ENCODE data around the gene UTP4. TPM values are rescaled to one million over a fixed set of nuclear protein-coding genes. Genes with fewer than 3 reads are reported as not detected.

Gene UTP4
- total and polyA plus RNA-seq, 2 of the 8 experiments (the other 6 are each of a cell fraction or from before 2014, with no cell fraction given): 101 to 118 TPM

DNA sequence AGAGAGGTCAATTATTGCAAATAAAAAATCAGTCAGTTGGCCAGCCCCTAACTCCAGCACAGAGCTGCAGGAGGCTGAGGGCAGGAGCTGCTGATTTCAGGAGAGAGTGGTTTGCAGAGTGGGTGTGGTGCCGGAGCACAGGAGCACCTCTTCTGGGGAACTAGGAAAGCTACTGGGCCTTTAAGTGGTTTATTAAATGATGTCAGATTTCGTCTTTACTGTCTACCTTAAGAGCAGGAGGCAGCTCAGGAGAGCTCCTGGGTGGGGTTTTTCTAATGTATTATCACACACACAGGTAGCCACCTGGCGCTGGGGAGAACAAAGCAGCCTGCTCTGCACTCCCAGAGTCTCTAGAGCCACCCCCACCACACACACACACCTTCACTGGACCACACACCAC lies 38.5 kb upstream of the UTP4 start (continued):
- no peak for TF ChIP-seq CBX5 (IDR thresholded peaks at IDR 0.05; ENCODE audit: low read depth, low read length)
- TF ChIP-seq RXRA (IDR thresholded peaks at IDR 0.05; ENCODE audit: insufficient read depth, low read depth, low read length): no peak

Data from H1 (cell line).